Subcutaneous abdominal adipose tissue (tissue), 5 donors: ENCODE data around the gene CCND2.

ENCODE experiments used
- H3K27ac ChIP-seq: one replicate; pipeline ENCODE4 v1.7.0; 2013; ENCODE audit warnings: low read depth, mild to moderate bottlenecking, inconsistent platforms, low read length, moderate library complexity
- H3K27me3 ChIP-seq, 5 donors: one replicate each; pipeline ENCODE4 v1.7.0; 2013; ENCODE audit warnings: low read length in 5 of 5, inconsistent platforms in 1 of 5; ENCODE audit not compliant: control insufficient read depth in 5 of 5, insufficient read depth in 4 of 5
- H3K36me3 ChIP-seq, 5 donors: one replicate each; pipeline ENCODE4 v1.7.0; 2013; ENCODE audit warnings: low read length in 5 of 5; ENCODE audit not compliant: control insufficient read depth in 5 of 5, insufficient read depth in 5 of 5
- H3K4me1 ChIP-seq, 5 donors: one replicate each; pipeline ENCODE4 v1.7.0; 2013; ENCODE audit warnings: low read length in 5 of 5, mild to moderate bottlenecking in 3 of 5, moderate library complexity in 1 of 5; ENCODE audit not compliant: control insufficient read depth in 5 of 5, insufficient read depth in 5 of 5
- H3K4me3 ChIP-seq, 5 donors: one replicate each; pipeline ENCODE4 v1.7.0; 2013; ENCODE audit warnings: low read length in 5 of 5, low read depth in 1 of 5
- H3K9ac ChIP-seq, 5 donors: one replicate each; pipeline ENCODE4 v1.7.0; 2013; ENCODE audit warnings: low read length in 5 of 5, mild to moderate bottlenecking in 4 of 5, moderate library complexity in 3 of 5
- H3K9me3 ChIP-seq, 5 donors: one replicate each; pipeline ENCODE4 v1.7.0; 2013; ENCODE audit warnings: low read length in 5 of 5; ENCODE audit not compliant: control insufficient read depth in 5 of 5
- donor health status: healthy.
- donor health status: healthy.
- donor health status: healthy.
- donor health status: healthy.
- donor health status: healthy.

Gene CCND2

GRCh38 chr12:4273652-4274395 lies at the start of gene CCND2:
Gene CCND2, plus strand, starts transcription at chr12:4273762. Its CDS starts 279 bp downstream, at chr12:4274041.
- H3K4me1 ChIP-seq, result peaks cover 2 to 85% (median 82%) of the 10 kb centered on the region in 5 donors
- peaks cover 6 to 45% (median 10%) of the 10 kb centered on the region in 5 donors for H3K27me3 ChIP-seq

DNA sequence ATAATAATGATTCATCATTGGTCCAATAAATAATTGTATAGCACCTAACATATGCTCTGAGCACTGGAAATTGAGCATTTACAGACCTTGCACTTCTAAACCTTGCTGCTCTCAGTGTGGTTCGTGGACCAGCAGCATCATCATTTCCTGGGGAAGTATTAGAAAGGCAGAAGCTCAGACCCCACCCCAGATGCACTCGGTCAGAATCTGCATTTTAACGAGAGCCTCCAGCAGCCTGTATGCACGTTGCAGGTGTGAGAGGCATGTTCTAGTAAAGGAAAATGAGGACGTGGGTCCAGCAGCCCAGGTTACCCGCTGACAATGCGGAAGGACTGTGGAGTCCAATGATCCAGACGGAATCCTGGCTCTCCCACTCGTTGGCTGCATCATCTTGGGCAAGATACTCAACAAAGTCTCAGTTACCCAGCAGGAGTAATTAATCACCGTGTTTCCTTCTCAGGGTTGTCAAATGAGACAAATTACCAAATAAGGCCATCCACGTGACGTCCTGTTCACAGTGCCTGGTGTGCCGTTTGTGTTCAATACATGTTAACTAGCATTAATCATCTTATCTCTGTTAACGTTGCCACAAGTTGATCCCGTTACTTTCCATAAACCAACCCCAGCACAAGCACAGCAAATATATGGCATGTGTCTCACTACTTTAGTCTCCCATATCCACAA lies 49.2 kb upstream of the CCND2 start:
- peaks cover 0 to 6% (median 0%) of the 10 kb centered on the region in 5 donors for H3K4me1 ChIP-seq
- no peaks in the 10 kb centered on the region for H3K36me3 ChIP-seq
- no peak overlapping the region for H3K27ac ChIP-seq

More at GRCh38 chr12:4273652-4274395, at the start of gene CCND2:
- peak within 1 kb of the TSS; percentile 67 to 95 (median 87) for H3K4me3 ChIP-seq
- peak within 1 kb of the TSS in 4 of 5 donors; percentile 60 to 92 (median 80) for H3K9ac ChIP-seq
- H3K27ac ChIP-seq, result peak within 1 kb of the TSS; percentile 65
- peaks cover 0 to 2% (median 0%) of the 10 kb centered on the region in 5 donors for H3K36me3 ChIP-seq
- no peaks in the 10 kb centered on the region for H3K9me3 ChIP-seq

DNA sequence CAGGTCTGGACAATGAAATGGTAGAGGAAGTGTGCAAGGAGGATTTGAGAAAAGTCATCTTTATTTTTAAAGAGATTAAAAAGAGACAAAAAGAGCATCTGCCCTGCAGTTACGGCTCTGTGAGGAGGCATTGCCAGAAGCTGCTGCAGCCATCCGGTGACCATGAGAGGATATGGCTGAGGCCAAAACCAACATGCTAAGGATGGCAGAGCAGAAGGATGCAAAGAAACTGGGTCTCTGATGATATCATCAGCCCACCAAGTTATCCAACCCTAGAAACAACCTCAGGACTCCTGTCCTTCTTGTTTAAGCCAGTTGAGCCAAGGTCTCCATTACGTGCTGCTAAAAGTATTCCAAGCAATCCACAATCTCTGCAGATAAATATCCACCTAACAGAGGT lies 48.0 kb upstream of the CCND2 start:
- no peaks in the 10 kb centered on the region for H3K36me3 ChIP-seq

More for the DNA sequence above, 49.2 kb upstream of the CCND2 start:
- H3K4me3 ChIP-seq, result no peak overlapping the region
- H3K9me3 ChIP-seq, result no peaks in the 10 kb centered on the region
- H3K27me3 ChIP-seq, result peaks cover 0 to 15% (median 7%) of the 10 kb centered on the region in 5 donors
- H3K9ac ChIP-seq, result no peak overlapping the region

GRCh38 chr12:4227046-4227445 lies 46.5 kb upstream of the CCND2 start:
- Histone ChIP-seq H3K27ac (no peak overlapping the region), H3K4me3 (no peak overlapping the region), H3K9ac (no peak overlapping the region), H3K9me3 (no peaks in the 10 kb centered on the region), H3K36me3 (no peaks in the 10 kb centered on the region), H3K4me1 (peaks cover 0 to 6% (median 0%) of the 10 kb centered on the region in 5 donors), H3K27me3 (peaks cover 2 to 17% (median 9%) of the 10 kb centered on the region in 5 donors)

More for the DNA sequence above, 48.0 kb upstream of the CCND2 start:
- peaks cover 0 to 17% (median 9%) of the 10 kb centered on the region in 5 donors for H3K27me3 ChIP-seq
- H3K9me3 ChIP-seq, result no peaks in the 10 kb centered on the region
- no peak overlapping the region for H3K27ac ChIP-seq
- peaks cover 0 to 6% (median 0%) of the 10 kb centered on the region in 5 donors for H3K4me1 ChIP-seq
- H3K9ac ChIP-seq, result no peak overlapping the region
- no peak overlapping the region for H3K4me3 ChIP-seq

DNA sequence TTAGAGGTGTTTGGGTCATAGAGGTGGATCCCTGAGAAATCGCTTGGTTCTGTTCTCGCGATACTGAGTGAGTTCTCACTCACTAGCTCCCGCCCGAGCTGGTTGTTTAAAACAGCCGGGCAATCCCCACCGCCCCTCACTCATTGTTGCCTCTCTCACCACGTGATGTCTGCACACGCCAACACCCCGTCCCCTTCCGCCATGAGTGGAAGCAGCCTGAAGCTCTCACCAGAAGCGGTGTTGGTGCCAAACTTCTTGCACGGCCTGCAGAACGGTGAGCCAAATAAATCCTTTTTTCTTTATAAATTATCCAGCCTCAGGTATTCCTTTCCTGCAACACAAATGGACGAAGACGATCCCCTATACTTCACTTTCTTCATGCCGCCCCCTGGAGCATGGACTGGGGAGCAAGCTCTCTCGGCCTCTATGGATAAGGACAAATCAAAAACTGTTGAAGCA lies 45.4 kb upstream of the CCND2 start:
- Histone ChIP-seq H3K9ac (no peak overlapping the region), H3K27me3 (peaks cover 2 to 17% (median 9%) of the 10 kb centered on the region in 5 donors), H3K36me3 (no peaks in the 10 kb centered on the region), H3K4me3 (no peak overlapping the region), H3K9me3 (no peaks in the 10 kb centered on the region), H3K27ac (no peak overlapping the region), H3K4me1 (peaks cover 0 to 6% (median 0%) of the 10 kb centered on the region in 5 donors)

- Histone ChIP-seq H3K4me1 (no peaks in the 10 kb centered on the region), H3K9ac (no peak overlapping the region), H3K9me3 (peaks cover 0 to 5% (median 0%) of the 10 kb centered on the region in 5 donors), H3K27me3 (peaks cover 0 to 9% (median 5%) of the 10 kb centered on the region in 5 donors), H3K36me3 (no peaks in the 10 kb centered on the region), H3K27ac (no peak overlapping the region), H3K4me3 (no peak overlapping the region)
These were observed 43.0 kb upstream of the CCND2 start for GRCh38 chr12:4230526-4230925.

- Histone ChIP-seq H3K27ac (no peak overlapping the region), H3K9ac (no peak overlapping the region), H3K9me3 (peaks cover 2 to 13% (median 6%) of the 10 kb centered on the region in 5 donors), H3K27me3 (peaks cover 3 to 14% (median 12%) of the 10 kb centered on the region in 5 donors), H3K4me3 (no peak overlapping the region), H3K4me1 (peaks cover 0 to 7% (median 0%) of the 10 kb centered on the region in 5 donors), H3K36me3 (no peaks in the 10 kb centered on the region)
These were observed 35.0 kb upstream of the CCND2 start for GRCh38 chr12:4238577-4238976.

DNA sequence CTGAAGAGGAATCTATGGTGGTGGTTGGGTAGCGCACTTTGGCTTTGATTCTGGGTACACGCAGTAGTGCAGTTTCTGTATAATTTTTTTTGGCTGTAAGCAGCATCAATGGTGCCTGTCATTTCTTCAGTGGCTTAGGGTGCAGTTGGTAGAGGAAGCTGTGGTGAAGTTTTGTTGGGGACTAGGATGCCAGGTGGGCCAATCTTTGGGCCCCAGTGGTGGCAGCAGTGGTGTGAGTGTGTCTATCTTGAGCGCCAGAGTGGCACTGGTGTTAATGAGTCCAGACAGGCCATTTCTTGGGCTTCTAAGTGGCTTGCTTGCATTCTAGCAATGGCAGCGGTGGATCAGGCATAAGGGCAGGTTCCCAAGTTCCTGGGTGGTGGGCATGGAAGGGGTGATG lies 33.8 kb upstream of the CCND2 start:
- Histone ChIP-seq H3K9ac (no peak overlapping the region), H3K27me3 (peaks cover 3 to 19% (median 12%) of the 10 kb centered on the region in 5 donors), H3K36me3 (no peaks in the 10 kb centered on the region), H3K4me3 (no peak overlapping the region), H3K4me1 (peaks cover 0 to 7% (median 0%) of the 10 kb centered on the region in 5 donors), H3K27ac (no peak overlapping the region), H3K9me3 (peaks cover 2 to 9% (median 6%) of the 10 kb centered on the region in 5 donors)

DNA sequence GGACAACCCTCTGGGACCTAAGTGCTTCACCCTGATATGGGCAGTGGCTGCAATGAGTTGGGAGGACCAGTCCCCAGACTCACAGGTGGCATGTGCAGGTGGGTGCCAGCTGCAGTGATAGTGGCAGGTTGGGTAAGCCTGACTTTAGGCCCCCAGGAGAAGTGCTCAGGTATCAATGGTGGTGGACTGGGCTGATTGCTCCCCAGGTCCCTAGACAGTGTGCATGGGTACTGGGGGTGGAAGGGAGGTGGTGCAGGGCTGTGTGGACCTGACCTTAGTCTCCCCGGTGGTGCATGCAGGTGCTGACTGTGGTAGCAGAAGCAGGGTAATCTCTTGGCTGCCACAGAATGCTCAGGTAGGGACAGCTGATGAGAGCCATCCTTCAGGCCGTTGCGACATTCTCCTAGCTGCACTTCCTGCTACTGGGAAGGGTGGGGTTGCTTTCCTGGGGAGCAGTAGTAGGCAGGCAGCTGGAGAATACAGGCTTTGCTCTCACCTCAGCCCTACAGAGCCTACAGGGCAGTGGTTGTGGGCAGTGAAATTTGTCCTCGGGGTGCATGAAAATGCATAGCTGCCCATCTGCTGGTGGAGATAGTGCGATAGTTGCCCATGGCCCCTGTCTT lies 33.3 kb upstream of the CCND2 start:
- H3K36me3 ChIP-seq, result no peaks in the 10 kb centered on the region
- H3K4me1 ChIP-seq, result peaks cover 0 to 7% (median 0%) of the 10 kb centered on the region in 5 donors
- no peak overlapping the region for H3K4me3 ChIP-seq
- no peak overlapping the region for H3K9ac ChIP-seq
- peaks cover 2 to 8% (median 4%) of the 10 kb centered on the region in 5 donors for H3K9me3 ChIP-seq
- no peak overlapping the region for H3K27ac ChIP-seq
- peaks cover 7 to 21% (median 15%) of the 10 kb centered on the region in 5 donors for H3K27me3 ChIP-seq
